ENCODE data around the gene PAX6.

Gene PAX6

DNA sequence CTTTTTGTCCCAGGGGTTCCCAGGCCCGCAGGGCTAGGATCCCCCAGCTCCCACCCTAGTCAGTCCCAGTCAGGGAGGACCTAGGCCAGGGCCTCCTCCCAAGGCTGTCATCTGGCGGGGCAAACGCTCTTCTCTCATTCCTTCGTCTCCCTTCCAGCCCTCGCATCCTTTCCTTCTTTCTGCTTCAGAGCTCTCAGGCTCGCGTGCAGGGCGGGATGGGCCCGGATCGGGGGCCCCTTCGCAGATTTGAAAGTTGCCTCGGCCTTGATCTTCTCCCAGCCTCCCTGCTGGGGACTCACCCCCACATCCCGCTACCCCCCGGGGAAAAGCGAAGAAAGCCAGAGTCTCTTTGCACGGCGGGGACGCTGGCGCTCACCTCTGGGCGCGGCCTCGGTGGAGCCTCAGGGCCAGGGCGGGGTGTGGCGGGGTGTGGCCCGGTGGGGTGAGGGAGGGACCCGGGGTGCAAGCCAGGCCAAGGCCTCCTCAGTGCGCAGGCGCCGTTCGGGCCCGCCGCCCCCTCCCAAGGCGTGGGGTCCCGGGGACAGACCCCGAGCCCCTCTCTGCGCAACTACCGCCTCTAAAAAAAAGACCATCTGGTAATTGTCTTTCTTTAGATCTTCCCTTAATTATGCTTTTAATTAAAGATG is 14.8 kb upstream of the PAX6 start:
- Histone ChIP-seq H3K9ac (ENCODE audit: insufficient read length, low read depth) (no peak overlapping the region), H3K4me1 (ENCODE audit: insufficient read depth, insufficient read length) (peaks cover 8% of the 10 kb centered on the region), H3K27me3 (ENCODE audit: insufficient read depth, insufficient read length) (peaks cover 97% of the 10 kb centered on the region), H3K36me3 (ENCODE audit: insufficient read depth, insufficient read length, low read length) (no peaks in the 10 kb centered on the region), H3K4me3 (ENCODE audit: insufficient read length, low read depth) (no peak overlapping the region), H3K9me3 (ENCODE audit: insufficient read depth, low read length) (no peaks in the 10 kb centered on the region)
- DNase-seq (ENCODE audit: low read depth, low spot score) = no peak
- TF ChIP-seq YY1 (IDR thresholded peaks at IDR 0.05; ENCODE audit: insufficient read depth, insufficient read length) (no peak), ZNF274 (IDR thresholded peaks at IDR 0.05; ENCODE audit: low read depth, low read length) (no peak), SUZ12 (IDR thresholded peaks at IDR 0.05; ENCODE audit: extremely low read depth, insufficient read depth, insufficient read length) (no peak)

DNA sequence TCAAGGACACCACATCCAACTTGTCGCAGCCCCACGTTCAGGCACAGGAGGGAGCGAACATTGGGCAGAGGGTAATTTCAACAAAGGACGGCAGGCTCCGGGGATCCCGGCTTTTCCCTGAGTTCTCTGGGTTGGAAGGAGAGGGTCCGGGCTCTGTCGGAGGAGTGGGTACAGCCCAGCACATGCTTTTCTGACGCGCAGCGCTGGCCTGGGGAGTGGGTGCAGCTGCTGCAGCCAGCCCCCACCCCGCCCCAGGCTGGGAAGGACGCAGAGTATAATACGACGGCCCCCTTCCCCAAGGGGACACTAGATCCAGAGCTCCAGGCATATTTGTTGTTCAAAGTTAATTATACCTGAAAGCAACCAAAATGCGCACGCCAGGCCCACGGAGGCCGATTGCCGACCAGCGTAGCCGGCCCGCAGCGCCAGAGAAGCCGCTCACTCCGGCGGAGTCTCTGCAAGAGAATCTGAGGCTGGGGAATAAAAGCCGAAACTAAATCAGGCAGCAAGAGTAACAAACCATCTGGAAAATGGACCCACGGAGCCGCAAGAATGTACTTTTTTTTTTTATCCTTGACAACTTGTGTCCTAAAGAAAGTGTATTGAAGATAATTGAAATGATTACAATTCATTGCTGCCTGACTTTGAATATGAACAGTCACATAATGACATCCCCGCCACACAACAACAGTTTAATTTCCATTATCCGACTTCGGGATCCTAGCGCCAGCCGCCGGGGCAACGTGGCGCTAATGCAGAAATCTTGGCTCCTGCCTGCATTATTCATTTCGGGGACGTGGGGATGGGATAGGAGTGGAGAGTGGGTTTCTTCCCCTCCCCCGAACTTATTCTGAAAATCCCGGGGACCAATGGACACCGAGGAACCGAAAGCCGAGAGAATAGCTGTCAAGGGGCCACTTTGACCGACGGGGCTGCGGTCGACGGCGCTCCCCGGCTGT is 14.0 kb upstream of the PAX6 start:
- peaks cover 100% of the 10 kb centered on the region for H3K27me3 ChIP-seq (ENCODE audit: insufficient read depth, insufficient read length)
- peaks cover 8% of the 10 kb centered on the region for H3K4me1 ChIP-seq (ENCODE audit: insufficient read depth, insufficient read length)
- no peaks in the 10 kb centered on the region for H3K9me3 ChIP-seq (ENCODE audit: insufficient read depth, low read length)
- H3K36me3 ChIP-seq (ENCODE audit: insufficient read depth, insufficient read length, low read length) = no peaks in the 10 kb centered on the region
- no peak overlapping the region for H3K9ac ChIP-seq (ENCODE audit: insufficient read length, low read depth)
- H3K4me3 ChIP-seq (ENCODE audit: insufficient read length, low read depth) = no peak overlapping the region
- no peak for DNase-seq (ENCODE audit: low read depth, low spot score)
- TF ChIP-seq SUZ12 (IDR thresholded peaks at IDR 0.05; ENCODE audit: extremely low read depth, insufficient read depth, insufficient read length) = peak; percentile 81
- no peak for TF ChIP-seq YY1 (IDR thresholded peaks at IDR 0.05; ENCODE audit: insufficient read depth, insufficient read length)

DNA sequence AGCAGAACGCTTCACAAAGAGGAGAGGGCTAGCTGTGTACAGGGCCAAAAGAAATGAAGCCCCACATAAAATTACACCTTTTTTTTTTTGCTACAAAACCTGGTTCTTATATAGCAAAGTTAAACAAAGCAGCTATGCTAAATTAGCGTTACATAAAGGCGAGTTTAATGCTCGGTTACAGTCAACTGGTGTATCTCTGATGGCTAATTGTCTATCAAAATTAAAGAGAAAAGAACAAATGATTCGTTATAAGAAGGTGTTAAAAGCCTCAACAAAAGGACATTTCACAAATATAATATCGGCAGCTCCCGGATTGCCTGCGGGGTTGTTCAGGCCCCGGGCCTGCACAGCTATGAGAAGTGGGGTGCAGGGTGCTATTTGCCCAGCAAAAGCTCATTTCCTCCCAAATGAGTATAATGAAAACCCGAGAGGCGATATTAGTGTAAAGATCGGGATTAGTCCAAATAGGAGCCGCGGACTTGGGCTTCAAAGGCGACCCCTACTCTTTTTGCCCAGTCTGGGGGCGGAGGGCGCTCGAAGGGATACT is 13.3 kb upstream of the PAX6 start:
- no peak for TF ChIP-seq SUZ12 (IDR thresholded peaks at IDR 0.05; ENCODE audit: extremely low read depth, insufficient read depth, insufficient read length)
- TF ChIP-seq ZNF274 (IDR thresholded peaks at IDR 0.05; ENCODE audit: low read depth, low read length) = no peak
- no peak for TF ChIP-seq YY1 (IDR thresholded peaks at IDR 0.05; ENCODE audit: insufficient read depth, insufficient read length)
- no peak for DNase-seq (ENCODE audit: low read depth, low spot score)
- Histone ChIP-seq H3K4me3 (ENCODE audit: insufficient read length, low read depth) (no peak overlapping the region), H3K9ac (ENCODE audit: insufficient read length, low read depth) (no peak overlapping the region), H3K36me3 (ENCODE audit: insufficient read depth, insufficient read length, low read length) (no peaks in the 10 kb centered on the region), H3K4me1 (ENCODE audit: insufficient read depth, insufficient read length) (peaks cover 8% of the 10 kb centered on the region), H3K27me3 (ENCODE audit: insufficient read depth, insufficient read length) (peaks cover 100% of the 10 kb centered on the region), H3K9me3 (ENCODE audit: insufficient read depth, low read length) (no peaks in the 10 kb centered on the region)

DNA sequence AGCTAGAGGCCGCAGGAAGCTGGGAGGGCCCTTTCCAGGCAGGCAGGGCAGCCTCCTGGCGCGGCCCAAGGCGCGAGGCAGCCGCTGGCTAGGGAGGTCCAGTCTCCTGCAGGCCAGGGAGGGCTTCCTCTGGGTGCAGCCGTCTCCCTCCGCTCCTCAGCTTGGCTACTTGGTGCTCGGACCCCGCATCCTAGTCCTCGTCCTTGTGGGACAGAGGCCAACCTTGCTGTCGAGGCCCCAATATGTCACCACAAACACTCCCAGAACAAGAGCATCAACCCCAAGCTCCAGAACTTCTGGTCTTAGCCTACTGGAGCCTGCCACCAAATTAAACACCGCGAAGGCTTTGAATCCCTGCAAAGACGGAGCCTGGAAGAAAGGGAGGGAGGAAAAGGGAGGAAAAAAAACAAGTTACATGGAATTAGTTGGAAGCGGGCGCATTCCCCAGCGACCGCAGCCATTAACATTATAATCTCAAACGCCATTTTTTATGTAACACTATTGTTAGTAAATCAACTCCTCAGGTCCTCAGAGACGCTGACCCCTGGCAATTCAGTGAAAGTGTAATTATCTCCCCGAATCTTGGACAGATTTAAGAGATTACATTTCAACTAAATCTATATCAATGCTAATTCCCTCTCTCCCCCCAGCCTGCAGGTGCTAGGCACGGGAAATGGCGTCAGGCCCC is 12.7 kb upstream of the PAX6 start:
- H3K9ac ChIP-seq (ENCODE audit: insufficient read length, low read depth) = no peak overlapping the region
- TF ChIP-seq YY1 (IDR thresholded peaks at IDR 0.05; ENCODE audit: insufficient read depth, insufficient read length) (no peak), ZNF274 (IDR thresholded peaks at IDR 0.05; ENCODE audit: low read depth, low read length) (no peak), SUZ12 (IDR thresholded peaks at IDR 0.05; ENCODE audit: extremely low read depth, insufficient read depth, insufficient read length) (no peak)
- H3K36me3 ChIP-seq (ENCODE audit: insufficient read depth, insufficient read length, low read length) = no peaks in the 10 kb centered on the region
- H3K9me3 ChIP-seq (ENCODE audit: insufficient read depth, low read length) = no peaks in the 10 kb centered on the region
- DNase-seq (ENCODE audit: low read depth, low spot score) = peak; percentile 77
- peaks cover 11% of the 10 kb centered on the region for H3K4me1 ChIP-seq (ENCODE audit: insufficient read depth, insufficient read length)
- H3K4me3 ChIP-seq (ENCODE audit: insufficient read length, low read depth) = no peak overlapping the region
- H3K27me3 ChIP-seq (ENCODE audit: insufficient read depth, insufficient read length) = peaks cover 100% of the 10 kb centered on the region

DNA sequence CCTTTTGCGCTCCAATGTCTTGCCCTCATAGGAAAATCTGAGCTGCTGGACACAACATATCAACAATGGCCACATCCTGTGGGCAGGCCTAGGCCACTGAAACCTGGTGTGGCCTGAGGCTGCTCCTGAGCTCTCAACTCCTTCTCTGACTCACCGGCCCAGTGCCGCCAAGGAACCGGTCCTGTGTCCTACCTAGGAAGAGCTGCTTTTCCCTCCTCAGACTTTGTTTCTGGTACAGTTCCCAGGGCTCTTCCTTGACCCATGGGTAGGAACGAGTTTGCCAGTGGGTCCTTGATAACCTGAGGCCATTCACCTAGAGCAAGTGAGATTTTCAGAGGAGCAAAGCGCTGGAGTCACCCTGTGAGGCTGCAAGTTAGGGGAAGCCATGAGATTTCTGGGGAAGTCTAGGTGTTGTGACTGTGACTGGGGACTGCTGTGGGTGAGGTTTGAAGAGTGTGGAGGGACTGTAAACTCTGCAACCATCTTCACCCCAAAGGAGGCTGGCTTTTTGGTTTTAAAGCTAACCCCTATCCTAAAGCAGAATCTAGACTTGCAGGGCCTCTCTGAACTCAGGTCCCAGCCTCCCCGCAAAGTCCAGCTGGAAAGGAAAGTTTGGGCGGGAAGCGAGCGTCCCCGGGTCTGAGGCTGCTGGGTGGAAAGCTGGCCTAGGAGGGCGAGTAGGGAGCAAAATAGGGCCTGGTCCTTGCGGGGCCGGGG is 12.0 kb upstream of the PAX6 start:
- Histone ChIP-seq H3K9ac (ENCODE audit: insufficient read length, low read depth) (no peak overlapping the region), H3K4me3 (ENCODE audit: insufficient read length, low read depth) (no peak overlapping the region), H3K27me3 (ENCODE audit: insufficient read depth, insufficient read length) (peaks cover 100% of the 10 kb centered on the region), H3K4me1 (ENCODE audit: insufficient read depth, insufficient read length) (peaks cover 11% of the 10 kb centered on the region), H3K9me3 (ENCODE audit: insufficient read depth, low read length) (no peaks in the 10 kb centered on the region), H3K36me3 (ENCODE audit: insufficient read depth, insufficient read length, low read length) (no peaks in the 10 kb centered on the region)
- no peak for DNase-seq (ENCODE audit: low read depth, low spot score)
- TF ChIP-seq YY1 (IDR thresholded peaks at IDR 0.05; ENCODE audit: insufficient read depth, insufficient read length) = no peak
- no peak for TF ChIP-seq ZNF274 (IDR thresholded peaks at IDR 0.05; ENCODE audit: low read depth, low read length)
- no peak for TF ChIP-seq SUZ12 (IDR thresholded peaks at IDR 0.05; ENCODE audit: extremely low read depth, insufficient read depth, insufficient read length)

DNA sequence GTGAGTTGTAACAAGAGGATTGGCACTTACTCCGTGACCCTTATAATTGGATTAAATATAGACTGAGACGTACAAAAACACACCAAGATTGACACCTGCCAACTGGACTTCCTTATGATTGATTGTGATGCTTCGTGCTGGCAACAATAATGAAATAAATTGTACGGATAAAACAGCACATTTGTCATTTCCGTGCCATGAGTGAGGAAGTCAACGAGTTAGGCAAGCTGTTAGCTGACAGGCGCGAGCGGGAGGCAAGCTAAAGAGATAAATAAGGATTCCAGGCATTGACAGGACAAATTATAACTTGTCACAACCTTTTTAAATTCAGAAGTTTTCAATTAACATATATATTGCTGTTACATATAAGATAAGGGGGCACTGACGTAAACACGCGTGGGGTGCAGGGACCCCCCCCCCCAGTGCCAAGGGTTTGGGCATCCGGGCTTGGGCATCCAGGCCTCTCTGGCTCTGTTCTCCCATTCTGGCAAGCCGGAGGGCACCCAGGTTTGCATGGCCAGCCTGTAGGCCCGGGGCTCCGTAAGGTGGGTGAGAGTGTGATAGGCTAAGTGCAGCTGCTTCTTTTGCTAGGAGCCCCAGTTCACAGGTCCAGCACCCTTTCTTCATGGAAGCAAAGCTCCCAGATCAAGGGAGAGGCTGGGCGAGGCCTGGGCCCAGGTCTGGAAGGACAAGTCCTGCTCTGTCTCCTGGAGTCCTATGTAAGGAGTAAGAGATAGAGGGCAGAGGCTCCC is 11.2 kb upstream of the PAX6 start:
- no peak overlapping the region for H3K9ac ChIP-seq (ENCODE audit: insufficient read length, low read depth)
- no peaks in the 10 kb centered on the region for H3K36me3 ChIP-seq (ENCODE audit: insufficient read depth, insufficient read length, low read length)
- DNase-seq (ENCODE audit: low read depth, low spot score) = no peak
- peaks cover 100% of the 10 kb centered on the region for H3K27me3 ChIP-seq (ENCODE audit: insufficient read depth, insufficient read length)
- H3K4me1 ChIP-seq (ENCODE audit: insufficient read depth, insufficient read length) = peaks cover 11% of the 10 kb centered on the region
- TF ChIP-seq YY1 (IDR thresholded peaks at IDR 0.05; ENCODE audit: insufficient read depth, insufficient read length) (no peak), ZNF274 (IDR thresholded peaks at IDR 0.05; ENCODE audit: low read depth, low read length) (no peak), SUZ12 (IDR thresholded peaks at IDR 0.05; ENCODE audit: extremely low read depth, insufficient read depth, insufficient read length) (no peak)
- H3K9me3 ChIP-seq (ENCODE audit: insufficient read depth, low read length) = no peaks in the 10 kb centered on the region
- H3K4me3 ChIP-seq (ENCODE audit: insufficient read length, low read depth) = no peak overlapping the region
